ENCODE results near the gene MSX1. TPM values are rescaled to one million over a fixed set of nuclear protein-coding genes. Genes with fewer than 3 reads are reported as not detected.

Gene MSX1
- total and polyA plus RNA-seq, 2 of the 8 experiments (the other 6 are each of a cell fraction or from before 2014, with no cell fraction given) = 0.47 TPM; not detected in 1

GRCh38 chr4:4853371-4853823, 6.1 kb upstream of the MSX1 start:
- H3K18ac ChIP-seq (ENCODE audit: extremely low read depth, low read length) = no peak overlapping the region
- peak overlapping the region in 1 of 4 experiments; percentile 47; a peak in 4 of 8 replicates for H3K4me3 ChIP-seq (ENCODE audit: extremely low read depth in 1 of 4, insufficient read depth in 2 of 4, low read depth in 3 of 4, low read length in 4 of 4)
- no peak overlapping the region for H2BK5ac ChIP-seq (ENCODE audit: low read depth, low read length)
- H3K4me2 ChIP-seq (ENCODE audit: insufficient read depth in 1 of 2, low read depth in 2 of 2, low read length in 2 of 2) = peak overlapping the region; percentile 62 to 69
- no peaks in the 10 kb centered on the region for H3K36me3 ChIP-seq (ENCODE audit: control insufficient read depth in 2 of 4, insufficient read depth in 4 of 4, low read length in 3 of 4)
- no peak overlapping the region for H2BK15ac ChIP-seq (ENCODE audit: low read length)
- no peak overlapping the region for H2BK120ac ChIP-seq (replicated peaks; ENCODE audit: low read depth, low read length)
- H3K4me1 ChIP-seq (replicated peaks in 1 of 4; ENCODE audit: control insufficient read depth in 3 of 4, insufficient read depth in 4 of 4, low read length in 3 of 4) = peaks cover 0 to 18% (median 9%) of the 10 kb centered on the region in 4 experiments; a peak in 6 of 7 replicates
- no peak overlapping the region for H4K91ac ChIP-seq (replicated peaks; ENCODE audit: insufficient read length, low read length)
- H4K20me1 ChIP-seq (replicated peaks in 1 of 2; ENCODE audit: control insufficient read depth in 1 of 2, insufficient read depth in 2 of 2, low read length in 2 of 2) = peaks cover 38 to 42% of the 10 kb centered on the region in 2 experiments
- no peak overlapping the region for H3K23ac ChIP-seq (ENCODE audit: insufficient read length)
- H2AFZ ChIP-seq (ENCODE audit: low read length) = no peak overlapping the region
- no peak overlapping the region for H3K9ac ChIP-seq (replicated peaks in 1 of 4; ENCODE audit: extremely low read depth in 1 of 4, low read depth in 3 of 4, low read length in 3 of 4)
- no peak overlapping the region for H3K14ac ChIP-seq (ENCODE audit: insufficient read length)
- H3K9me3 ChIP-seq (ENCODE audit: insufficient read depth in 2 of 2, low read depth in 1 of 2, low read length in 1 of 2) = no peaks in the 10 kb centered on the region
- no peak overlapping the region for H4K8ac ChIP-seq (ENCODE audit: extremely low read depth, insufficient read depth, low read length)
- no peak overlapping the region for H4K5ac ChIP-seq (ENCODE audit: insufficient read length, low read depth, low read length)
- CTCF ChIA-PET (ENCODE audit: partially characterized antibody) = interaction anchor here (0.8 to 3.6 kb wide), 14 partner anchors 10 to 288 kb away, joined by 3 to 12 read pairs (median 5); no protein-coding TSS in a partner anchor
- H3K56ac ChIP-seq (replicated peaks; ENCODE audit: insufficient read length, low read depth, low read length) = no peak overlapping the region
- H3K23me2 ChIP-seq (ENCODE audit: low read depth, low read length) = peaks cover 4% of the 10 kb centered on the region; the same call in 1 of the 2 replicates
- no peaks in the 10 kb centered on the region for H3K79me2 ChIP-seq (ENCODE audit: control insufficient read depth in 1 of 2, insufficient read depth in 2 of 2, low read length in 2 of 2)
- peaks cover 84 to 98% (median 93%) of the 10 kb centered on the region in 4 experiments for H3K27me3 ChIP-seq (replicated peaks in 1 of 4; ENCODE audit: control insufficient read depth in 3 of 4, extremely low read depth in 1 of 4, insufficient read depth in 3 of 4, low read length in 3 of 4)
- 5% methylated on average over 25 of the region's 26 CpGs; no CpG with 5 or more reads in 1 of the 2 experiments for WGBS, 2 experiments (ENCODE audit: extremely low coverage in 1 of 2, insufficient coverage in 1 of 2, insufficient read length in 1 of 2, insufficient replicate concordance in 2 of 2, low coverage in 1 of 2, low lambda C conversion rate in 2 of 2, missing lambda C conversion rate in 1 of 2)
- H2BK20ac ChIP-seq (ENCODE audit: low read length) = no peak overlapping the region
- POLR2A ChIA-PET (ENCODE audit: partially characterized antibody) = interaction anchor here (0.9 to 2.1 kb wide), 4 partner anchors 13 to 184 kb away, joined by 3 to 5 read pairs (median 4); no protein-coding TSS in a partner anchor
- H3K27ac ChIP-seq (ENCODE audit: low read depth, low read length) = no peak overlapping the region
- DNase-seq (ENCODE audit: low read depth in 1 of 2, low spot score in 2 of 2) (no peak), FAIRE-seq (no peak)
- no peak overlapping the region for H3K4ac ChIP-seq (replicated peaks; ENCODE audit: insufficient read length, low read depth, low read length)
- H2AK5ac ChIP-seq (ENCODE audit: low read depth, low read length) = no peak overlapping the region
- no peaks in the 10 kb centered on the region for H3K79me1 ChIP-seq (ENCODE audit: low read depth, low read length)
- no peak overlapping the region for H2BK12ac ChIP-seq (ENCODE audit: low read depth, low read length)
- peak; percentile 42 for TF ChIP-seq EZH2 (IDR thresholded peaks at IDR 0.05; ENCODE audit: low read depth, low read length, severe bottlenecking)
- no peak for TF ChIP-seq CREB1 (IDR thresholded peaks at IDR 0.05)
